Measurements from ENCODE around the gene ASB6.

GRCh38 chr9:129648764-129649115, 6.8 kb upstream of the ASB6 start:
- TF ChIP-seq CTCF (IDR thresholded peaks at IDR 0.05; ENCODE audit: borderline replicate concordance, extremely low read depth, low read length, poor library complexity, severe bottlenecking) (no peak), EZH2 (IDR thresholded peaks at IDR 0.05; ENCODE audit: borderline replicate concordance, low read depth, low read length, severe bottlenecking) (no peak)

All from DND-41 (cell line).